ENCODE results near the gene NFE2L2. TPM values are rescaled to one million over a fixed set of nuclear protein-coding genes. Genes with fewer than 3 reads are reported as not detected.
"Not testable (repeated sequence)": the region's sequence is repeated elsewhere in the genome, so short reads cannot be mapped to it uniquely, and the experiment has no call there.

The NFE2L2 gene
- total and polyA plus RNA-seq, 2 donors (not counting 1 experiment from before 2014, with no cell fraction given) = 142 to 166 TPM

DNA sequence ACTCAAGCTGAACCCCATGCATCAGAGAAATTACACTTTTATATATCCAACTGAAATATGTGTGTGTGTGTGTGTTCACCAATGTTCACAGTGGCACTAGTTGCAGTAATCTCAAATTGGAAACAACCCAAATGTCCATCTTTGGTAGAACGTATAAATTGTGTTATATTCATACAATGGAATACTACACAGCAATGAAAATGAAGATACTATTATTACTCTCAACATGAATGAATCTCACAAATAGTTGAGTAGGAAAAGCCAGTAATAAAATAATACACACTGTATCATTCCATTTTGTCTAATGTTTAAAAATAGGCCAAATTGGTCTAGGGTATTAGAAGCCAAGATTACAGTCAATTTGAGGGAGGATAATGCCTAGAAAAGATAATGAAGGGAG is 48.0 kb upstream of the NFE2L2 start:
- no peak for DNase-seq (ENCODE audit: low read depth in 2 of 2)
- TF ChIP-seq EZH2 (IDR thresholded peaks at IDR 0.05; ENCODE audit: low read length, missing control alignments) = no peak
- H3K9me3 ChIP-seq (ENCODE audit: control insufficient read depth, insufficient read depth, low read depth, low read length) = no peaks in the 10 kb centered on the region
- no peak overlapping the region for H3K4me3 ChIP-seq (replicated peaks in 1 of 4; ENCODE audit: control extremely low read depth in 1 of 4, insufficient read depth in 1 of 4, low read depth in 3 of 4, low read length in 4 of 4)
- no peaks in the 10 kb centered on the region for H3K27me3 ChIP-seq (ENCODE audit: control insufficient read depth, insufficient read depth, low read length)
- H2AFZ ChIP-seq (ENCODE audit: low read length) = no peak overlapping the region
- no peak overlapping the region for H3K27ac ChIP-seq (ENCODE audit: insufficient read depth, low read length)
- H3K79me2 ChIP-seq (ENCODE audit: control insufficient read depth, insufficient read depth, low read length) = no peaks in the 10 kb centered on the region
- H3K4me2 ChIP-seq (ENCODE audit: extremely low read depth, insufficient read depth, low read length) = no peak overlapping the region
- H3K4me1 ChIP-seq (ENCODE audit: control insufficient read depth, extremely low read depth, insufficient read depth, low read length) = no peaks in the 10 kb centered on the region
- no peaks in the 10 kb centered on the region for H3K36me3 ChIP-seq (ENCODE audit: control insufficient read depth, insufficient read depth, low read length)
- no peak overlapping the region for H3K9ac ChIP-seq (ENCODE audit: insufficient read depth, low read length)
- H4K20me1 ChIP-seq (ENCODE audit: control insufficient read depth, extremely low read depth, insufficient read depth, low read length) = no peaks in the 10 kb centered on the region

DNA sequence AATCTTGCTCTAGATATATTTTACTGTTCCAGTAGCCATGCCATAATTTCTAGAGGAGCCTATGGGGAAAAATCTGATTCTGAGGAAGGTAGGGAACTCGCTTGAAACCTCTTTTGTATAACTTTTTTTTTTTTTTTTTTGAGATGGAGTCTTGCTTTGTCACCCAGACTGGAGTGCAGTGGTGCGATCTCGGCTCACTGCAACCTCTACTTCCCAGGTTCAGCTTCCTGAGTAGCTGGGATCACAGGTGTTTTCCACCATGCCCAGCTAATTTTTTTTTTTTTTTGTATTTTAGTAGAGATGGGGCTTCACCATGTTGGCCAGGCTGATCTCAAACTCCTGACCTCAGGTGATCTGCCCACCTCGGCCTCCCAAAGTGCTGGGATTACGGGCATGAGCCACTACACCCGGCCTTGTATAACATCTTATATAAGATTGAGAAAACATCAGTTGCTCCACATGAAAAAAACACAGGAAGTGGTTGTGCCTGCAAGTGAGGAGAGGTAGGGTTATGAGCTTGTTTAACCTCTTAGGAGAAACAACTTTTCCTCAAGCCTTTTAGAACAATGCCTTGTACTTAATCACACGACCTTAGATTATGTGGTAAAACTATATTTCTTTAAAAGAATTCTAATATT is 45.3 kb upstream of the NFE2L2 start:
- H3K27ac ChIP-seq (ENCODE audit: insufficient read depth, low read length); DNase-seq (ENCODE audit: low read depth in 2 of 2); H3K4me2 ChIP-seq (ENCODE audit: extremely low read depth, insufficient read depth, low read length); H3K36me3 ChIP-seq (ENCODE audit: control insufficient read depth, insufficient read depth, low read length); H2AFZ ChIP-seq (ENCODE audit: low read length); H3K4me3 ChIP-seq (replicated peaks in 1 of 4; ENCODE audit: control extremely low read depth in 1 of 4, insufficient read depth in 1 of 4, low read depth in 3 of 4, low read length in 4 of 4); H3K27me3 ChIP-seq (ENCODE audit: control insufficient read depth, insufficient read depth, low read length); H4K20me1 ChIP-seq (ENCODE audit: control insufficient read depth, extremely low read depth, insufficient read depth, low read length); H3K9me3 ChIP-seq (ENCODE audit: control insufficient read depth, insufficient read depth, low read depth, low read length); H3K79me2 ChIP-seq (ENCODE audit: control insufficient read depth, insufficient read depth, low read length); H3K4me1 ChIP-seq (ENCODE audit: control insufficient read depth, extremely low read depth, insufficient read depth, low read length); H3K9ac ChIP-seq (ENCODE audit: insufficient read depth, low read length): not testable (repeated sequence)

DNA sequence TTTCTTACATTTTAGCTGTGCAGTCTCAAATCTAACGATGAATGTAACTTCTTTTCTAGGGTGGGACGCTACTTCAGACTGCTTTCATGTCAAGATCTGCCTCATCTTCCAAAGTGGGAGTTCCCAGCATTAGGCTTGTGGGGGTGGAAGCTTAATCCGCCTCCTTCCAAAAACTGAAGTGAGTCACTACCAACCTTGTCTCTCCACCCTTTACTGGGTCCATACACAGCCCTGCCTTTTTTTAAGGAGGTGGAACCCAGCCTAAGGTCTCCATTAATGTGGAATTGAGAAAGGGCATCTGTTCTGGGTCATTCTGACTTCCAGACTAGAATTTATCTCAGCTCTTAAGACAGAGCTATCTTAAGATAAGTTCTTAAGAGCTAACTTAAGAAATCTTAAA is 42.0 kb upstream of the NFE2L2 start:
- no peak overlapping the region for H3K27ac ChIP-seq (ENCODE audit: insufficient read depth, low read length)
- no peaks in the 10 kb centered on the region for H3K27me3 ChIP-seq (ENCODE audit: control insufficient read depth, insufficient read depth, low read length)
- H3K9me3 ChIP-seq (ENCODE audit: control insufficient read depth, insufficient read depth, low read depth, low read length) = no peaks in the 10 kb centered on the region
- no peaks in the 10 kb centered on the region for H3K36me3 ChIP-seq (ENCODE audit: control insufficient read depth, insufficient read depth, low read length)
- TF ChIP-seq, protein P1, sequence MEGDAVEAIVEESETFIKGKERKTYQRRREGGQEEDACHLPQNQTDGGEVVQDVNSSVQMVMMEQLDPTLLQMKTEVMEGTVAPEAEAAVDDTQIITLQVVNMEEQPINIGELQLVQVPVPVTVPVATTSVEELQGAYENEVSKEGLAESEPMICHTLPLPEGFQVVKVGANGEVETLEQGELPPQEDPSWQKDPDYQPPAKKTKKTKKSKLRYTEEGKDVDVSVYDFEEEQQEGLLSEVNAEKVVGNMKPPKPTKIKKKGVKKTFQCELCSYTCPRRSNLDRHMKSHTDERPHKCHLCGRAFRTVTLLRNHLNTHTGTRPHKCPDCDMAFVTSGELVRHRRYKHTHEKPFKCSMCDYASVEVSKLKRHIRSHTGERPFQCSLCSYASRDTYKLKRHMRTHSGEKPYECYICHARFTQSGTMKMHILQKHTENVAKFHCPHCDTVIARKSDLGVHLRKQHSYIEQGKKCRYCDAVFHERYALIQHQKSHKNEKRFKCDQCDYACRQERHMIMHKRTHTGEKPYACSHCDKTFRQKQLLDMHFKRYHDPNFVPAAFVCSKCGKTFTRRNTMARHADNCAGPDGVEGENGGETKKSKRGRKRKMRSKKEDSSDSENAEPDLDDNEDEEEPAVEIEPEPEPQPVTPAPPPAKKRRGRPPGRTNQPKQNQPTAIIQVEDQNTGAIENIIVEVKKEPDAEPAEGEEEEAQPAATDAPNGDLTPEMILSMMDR (conservative IDR thresholded peaks at IDR 0.05 in 1 of 2, IDR thresholded peaks at IDR 0.05 in 1 of 2; ENCODE audit: low read depth in 1 of 2, low read length in 2 of 2) = no peak
- no peak for TF ChIP-seq EZH2 (IDR thresholded peaks at IDR 0.05; ENCODE audit: low read length, missing control alignments)
- H2AFZ ChIP-seq (ENCODE audit: low read length) = no peak overlapping the region
- no peak overlapping the region for H3K9ac ChIP-seq (ENCODE audit: insufficient read depth, low read length)
- no peaks in the 10 kb centered on the region for H3K4me1 ChIP-seq (ENCODE audit: control insufficient read depth, extremely low read depth, insufficient read depth, low read length)
- H3K4me2 ChIP-seq (ENCODE audit: extremely low read depth, insufficient read depth, low read length) = no peak overlapping the region
- no peaks in the 10 kb centered on the region for H4K20me1 ChIP-seq (ENCODE audit: control insufficient read depth, extremely low read depth, insufficient read depth, low read length)
- no peak for DNase-seq (ENCODE audit: low read depth in 2 of 2)
- no peaks in the 10 kb centered on the region for H3K79me2 ChIP-seq (ENCODE audit: control insufficient read depth, insufficient read depth, low read length)
- H3K4me3 ChIP-seq (replicated peaks in 1 of 4; ENCODE audit: control extremely low read depth in 1 of 4, insufficient read depth in 1 of 4, low read depth in 3 of 4, low read length in 4 of 4) = no peak overlapping the region

DNA sequence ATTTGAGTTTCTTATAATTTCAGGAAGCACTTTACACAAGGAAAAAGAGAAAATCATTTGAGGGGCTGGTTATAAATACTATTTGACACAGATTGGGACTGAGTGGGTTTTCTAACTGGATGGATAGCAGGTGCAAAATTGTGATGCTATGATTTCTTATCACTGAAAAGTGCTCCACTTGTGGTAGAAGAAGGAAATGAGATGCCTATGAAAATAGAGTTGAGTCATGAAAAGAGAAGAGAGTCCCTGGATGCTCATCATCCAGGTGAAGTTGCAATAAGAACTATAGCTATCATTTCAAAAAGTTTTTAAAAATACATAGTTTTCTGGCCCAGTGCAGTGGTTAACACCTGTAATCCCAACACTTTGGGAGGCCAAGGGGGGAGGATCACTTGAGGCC is 39.4 kb upstream of the NFE2L2 start:
- Histone ChIP-seq H4K20me1 (ENCODE audit: control insufficient read depth, extremely low read depth, insufficient read depth, low read length) (no peaks in the 10 kb centered on the region), H3K4me3 (replicated peaks in 1 of 4; ENCODE audit: control extremely low read depth in 1 of 4, insufficient read depth in 1 of 4, low read depth in 3 of 4, low read length in 4 of 4) (no peak overlapping the region), H3K4me1 (ENCODE audit: control insufficient read depth, extremely low read depth, insufficient read depth, low read length) (no peaks in the 10 kb centered on the region), H2AFZ (ENCODE audit: low read length) (no peak overlapping the region), H3K27me3 (ENCODE audit: control insufficient read depth, insufficient read depth, low read length) (no peaks in the 10 kb centered on the region), H3K4me2 (ENCODE audit: extremely low read depth, insufficient read depth, low read length) (no peak overlapping the region), H3K27ac (ENCODE audit: insufficient read depth, low read length) (no peak overlapping the region), H3K9me3 (ENCODE audit: control insufficient read depth, insufficient read depth, low read depth, low read length) (no peaks in the 10 kb centered on the region), H3K9ac (ENCODE audit: insufficient read depth, low read length) (no peak overlapping the region), H3K79me2 (ENCODE audit: control insufficient read depth, insufficient read depth, low read length) (no peaks in the 10 kb centered on the region), H3K36me3 (ENCODE audit: control insufficient read depth, insufficient read depth, low read length) (no peaks in the 10 kb centered on the region)
- DNase-seq (ENCODE audit: low read depth in 2 of 2) = no peak
- no peak for TF ChIP-seq EZH2 (IDR thresholded peaks at IDR 0.05; ENCODE audit: low read length, missing control alignments)
- TF ChIP-seq, protein P1 (conservative IDR thresholded peaks at IDR 0.05 in 1 of 2, IDR thresholded peaks at IDR 0.05 in 1 of 2; ENCODE audit: low read depth in 1 of 2, low read length in 2 of 2) = no peak

All from fibroblast of lung (primary cell).